GM18520 (cell line): ENCODE results near the gene ECT2L.
A peak's percentile ranks its signal among the peaks of the same experiment; 100 is the strongest.

Experiments used
- ATAC-seq: cut with Tn5 transposase; IDR thresholded peaks from one replicate; pipeline ENCODE4 v1.9.1; 2021; ENCODE audit not compliant: unreplicated experiment

The ECT2L gene

DNA sequence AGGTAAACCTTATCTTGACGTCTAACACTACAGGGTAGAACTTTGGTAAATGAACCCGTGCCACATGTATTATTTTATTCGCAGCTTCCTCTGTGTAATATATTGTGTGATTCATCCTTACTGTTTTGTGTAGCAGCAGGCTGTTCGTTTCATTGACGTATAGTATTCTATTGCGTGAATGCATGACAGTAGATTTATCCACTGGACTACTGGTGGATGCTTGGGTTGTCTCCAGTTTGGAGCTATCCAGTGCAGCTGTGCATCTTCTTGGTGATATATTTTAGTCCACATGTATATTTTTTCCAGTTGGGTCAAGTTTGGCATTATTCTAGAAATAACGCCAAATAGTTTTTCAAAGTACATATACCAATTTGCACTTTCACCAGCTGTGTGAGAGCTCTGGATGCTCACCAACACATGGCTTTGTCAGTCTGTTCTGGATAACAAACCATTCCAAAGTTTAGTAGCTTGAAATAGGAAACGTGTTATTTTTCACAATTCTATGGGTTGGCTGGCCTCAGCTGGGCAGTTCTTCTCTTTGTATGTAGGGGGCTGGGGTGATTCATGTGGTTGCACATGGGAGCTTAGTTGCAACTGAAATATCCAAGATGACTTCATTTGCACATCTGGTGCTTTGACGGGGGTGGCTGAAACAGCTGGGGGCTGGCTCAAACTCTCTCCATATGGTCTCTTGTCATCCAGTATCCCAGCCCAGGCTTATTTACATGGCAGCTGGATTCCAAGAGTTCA lies 9.3 kb downstream of the ECT2L start:
- ATAC-seq = no peak

DNA sequence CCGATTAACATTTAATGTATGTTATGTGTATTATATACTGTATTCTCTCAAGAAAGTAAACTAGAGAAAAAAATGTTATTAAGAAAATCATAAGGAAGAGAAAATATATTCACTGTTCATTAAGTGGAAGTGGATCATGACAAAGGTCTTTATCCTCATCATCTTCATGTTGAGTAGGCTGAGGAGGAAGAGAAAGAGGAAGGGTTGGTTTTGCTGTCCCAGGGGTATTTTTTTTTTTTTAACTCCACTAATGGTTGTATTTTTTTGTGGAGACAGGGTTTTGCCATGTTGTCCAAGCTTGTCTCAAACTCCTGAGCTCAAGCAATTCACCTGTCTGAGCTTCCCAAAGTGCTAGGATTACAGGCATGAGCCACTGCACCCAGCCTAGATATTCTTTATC lies 11.0 kb downstream of the ECT2L start:
- no peak for ATAC-seq

DNA sequence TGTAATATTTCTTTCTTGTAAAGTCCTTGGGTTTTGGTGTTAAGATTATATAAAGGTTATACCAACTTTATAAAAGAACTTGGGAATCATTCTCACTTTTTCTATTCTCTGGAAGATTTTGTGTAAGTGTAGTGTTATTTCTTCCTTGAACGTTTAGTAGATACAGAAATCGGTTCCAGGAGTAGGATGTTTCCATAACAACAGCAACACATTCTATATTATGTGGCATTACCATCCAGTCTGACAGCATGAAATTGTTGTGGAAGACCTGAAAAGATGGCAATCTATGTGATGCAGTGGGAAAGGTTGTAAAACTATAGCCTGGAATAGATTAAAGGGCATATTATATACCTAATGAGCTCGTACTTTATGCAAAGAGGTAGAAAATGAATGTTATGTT lies 13.8 kb downstream of the ECT2L start:
- no peak for ATAC-seq

DNA sequence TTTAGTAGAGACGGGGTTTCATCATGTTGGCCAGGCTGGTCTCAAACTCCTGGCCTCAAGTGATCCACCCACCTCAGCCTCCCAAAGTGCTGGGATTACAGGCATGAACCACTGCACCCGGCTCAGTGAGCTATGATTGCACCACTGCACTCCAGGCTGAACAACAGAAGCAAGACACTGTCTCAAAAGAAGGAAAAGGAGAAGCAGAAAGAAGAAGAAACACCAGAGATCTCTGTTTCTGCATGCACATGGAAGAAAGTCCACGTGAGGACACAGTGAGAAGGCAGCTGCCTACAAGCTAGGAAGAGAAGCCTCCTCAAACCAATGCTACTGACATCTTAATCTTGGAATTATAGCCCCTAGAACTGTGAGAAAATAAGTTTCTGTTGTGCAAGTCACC lies 16.0 kb downstream of the ECT2L start:
- ATAC-seq = no peak

DNA sequence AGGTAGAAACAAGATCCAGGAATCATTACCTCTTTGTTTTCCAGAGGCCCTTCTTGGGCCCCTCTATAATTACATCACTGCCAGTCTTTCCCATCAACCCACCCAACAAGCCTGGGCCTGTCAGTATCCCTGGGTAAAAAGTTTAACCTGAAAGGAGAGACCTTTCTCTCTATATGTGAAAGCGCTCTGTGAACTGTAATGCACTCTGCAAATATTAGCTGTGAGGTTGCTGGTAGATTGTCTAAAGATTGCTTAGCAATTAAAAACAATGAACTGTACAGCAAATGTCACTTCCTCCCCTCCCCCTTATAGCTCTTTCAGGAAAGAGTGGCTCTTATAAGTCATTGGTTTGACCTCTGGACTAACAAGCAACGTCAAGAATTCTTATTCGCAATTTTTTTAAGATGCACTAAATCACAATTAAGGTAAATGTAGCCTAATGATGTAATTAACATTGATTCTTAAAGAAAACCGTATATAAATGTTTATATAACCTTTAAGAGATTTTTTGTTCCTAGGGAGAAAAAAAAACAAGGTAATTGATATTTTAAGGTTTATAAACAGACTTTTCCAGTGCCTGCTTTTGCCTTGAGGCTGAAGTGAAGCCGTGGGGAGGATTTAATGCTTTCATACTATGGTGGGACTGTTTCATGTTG lies 18.4 kb downstream of the ECT2L start:
- no peak for ATAC-seq

DNA sequence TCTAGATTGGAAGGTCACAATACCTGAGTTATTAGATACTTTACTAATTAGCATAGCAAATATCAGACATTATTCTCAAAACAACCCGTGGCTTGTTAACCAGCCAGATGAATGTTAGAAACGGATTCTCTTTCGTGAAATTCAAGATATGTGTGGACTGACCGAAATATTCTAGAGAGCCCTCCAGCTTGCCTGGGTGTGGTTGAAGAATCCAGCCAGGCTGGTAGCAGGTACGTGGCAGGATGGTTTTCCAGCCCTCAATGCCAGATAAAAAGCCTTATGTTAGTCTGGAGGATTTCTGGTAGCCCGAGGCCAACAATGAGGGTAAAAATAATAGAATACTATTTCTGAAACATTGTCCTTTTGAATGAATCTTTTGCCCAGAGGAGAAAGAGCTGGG lies 19.3 kb downstream of the ECT2L start:
- no peak for ATAC-seq

DNA sequence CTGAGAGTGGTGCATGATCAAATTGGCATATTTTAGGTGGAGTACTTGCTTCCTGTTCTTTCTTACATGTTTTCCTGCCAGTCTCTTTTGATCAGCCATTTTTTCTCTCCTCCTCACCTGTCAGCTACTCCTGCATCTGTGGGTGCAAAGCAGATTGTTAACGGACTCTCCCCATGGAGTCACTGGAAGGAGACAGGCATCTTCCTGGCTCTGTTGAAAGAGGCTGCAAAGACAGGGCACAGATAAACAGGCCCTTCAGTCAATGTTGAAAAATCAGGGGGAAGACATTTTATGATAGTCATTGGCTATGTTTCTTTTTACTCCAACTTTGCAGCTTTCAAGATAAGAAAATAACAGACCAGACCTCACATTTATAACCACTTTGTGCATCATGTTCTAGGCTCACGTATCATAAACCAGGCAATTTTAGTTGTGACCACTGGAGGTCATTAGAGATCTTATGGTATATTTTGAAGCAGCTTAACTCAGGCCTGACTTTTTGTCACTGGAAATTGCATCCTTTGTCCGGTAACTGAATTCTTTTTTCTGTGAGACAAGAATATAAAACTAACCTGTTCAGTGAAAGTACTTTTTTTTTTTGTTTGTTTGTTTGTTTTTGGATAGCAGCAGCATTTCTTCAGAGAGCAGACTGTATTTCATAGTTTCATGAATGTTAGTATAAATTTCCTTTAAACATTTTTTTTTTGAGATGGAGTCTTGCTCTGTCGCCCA lies 20.1 kb downstream of the ECT2L start:
- peak; percentile 64 for ATAC-seq

DNA sequence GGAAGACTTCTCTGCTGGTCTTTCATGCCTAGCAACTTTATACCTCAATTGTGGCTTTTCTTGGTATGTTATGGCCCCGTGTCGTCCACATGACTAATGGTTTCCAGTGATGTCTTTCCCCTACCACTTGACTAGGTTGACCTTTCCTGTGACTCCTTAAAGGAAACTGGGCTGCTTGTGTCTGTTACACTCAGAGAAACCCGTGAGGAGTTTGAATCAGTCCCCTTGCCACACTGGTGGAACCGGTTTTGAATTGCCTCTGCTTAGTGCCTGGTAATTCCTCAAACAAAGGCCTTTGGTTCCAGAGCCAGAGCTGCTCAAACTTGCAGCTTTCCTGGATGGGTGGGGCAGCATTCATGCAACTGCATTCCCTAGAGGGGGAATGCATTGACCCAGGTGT lies 21.9 kb downstream of the ECT2L start:
- no peak for ATAC-seq

DNA sequence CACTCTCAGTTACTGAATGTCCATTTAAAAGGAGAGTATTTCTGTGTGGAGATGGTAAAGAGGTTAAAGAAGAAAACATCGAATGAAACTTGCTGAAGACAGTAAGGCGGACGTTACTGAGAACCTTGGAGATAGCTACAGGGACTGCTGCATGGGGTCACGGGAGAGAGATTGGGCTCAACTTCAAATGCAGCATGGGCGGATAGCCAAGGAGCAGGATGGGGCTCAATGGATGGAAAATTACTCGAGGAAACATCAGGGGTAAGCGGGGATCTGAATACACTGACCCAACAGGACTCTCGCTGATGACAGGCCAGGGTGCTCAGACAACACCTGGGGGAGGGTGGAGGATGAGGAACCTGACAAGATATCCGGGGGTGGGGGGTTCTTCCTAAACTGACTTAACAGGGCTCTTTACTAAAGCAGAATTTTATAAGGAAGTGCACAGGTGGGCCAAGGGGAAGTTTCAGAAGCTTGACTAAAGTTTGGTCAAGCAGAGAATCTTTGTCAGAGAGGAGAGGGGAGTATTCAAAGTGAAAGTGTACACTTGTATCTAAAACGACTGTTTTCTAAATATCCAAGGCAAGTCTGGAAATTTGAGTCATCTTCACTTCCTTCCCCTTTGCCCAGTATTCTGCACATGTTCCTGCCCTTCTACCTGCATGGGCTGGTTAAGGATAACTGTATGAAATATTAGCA lies 22.8 kb downstream of the ECT2L start:
- no peak for ATAC-seq

DNA sequence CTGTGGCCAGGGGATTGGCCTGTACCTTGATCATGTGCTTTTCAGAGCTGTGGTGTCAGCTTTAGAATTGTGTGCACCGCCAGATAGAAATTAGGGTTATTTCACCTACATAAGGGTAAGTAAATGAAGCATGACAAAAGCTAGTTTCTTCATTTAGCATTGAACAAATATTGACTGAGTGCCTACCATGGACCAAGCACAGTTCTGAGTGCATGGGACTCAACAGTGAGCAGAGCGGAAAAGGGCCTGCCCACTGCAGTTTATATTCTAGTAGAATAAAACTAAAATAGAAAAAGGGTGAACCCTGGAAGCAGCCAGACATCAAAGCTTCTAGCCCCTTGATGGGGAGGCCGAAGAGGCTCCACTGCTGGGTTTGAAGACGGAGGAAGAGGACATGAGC lies 25.6 kb downstream of the ECT2L start:
- no peak for ATAC-seq

DNA sequence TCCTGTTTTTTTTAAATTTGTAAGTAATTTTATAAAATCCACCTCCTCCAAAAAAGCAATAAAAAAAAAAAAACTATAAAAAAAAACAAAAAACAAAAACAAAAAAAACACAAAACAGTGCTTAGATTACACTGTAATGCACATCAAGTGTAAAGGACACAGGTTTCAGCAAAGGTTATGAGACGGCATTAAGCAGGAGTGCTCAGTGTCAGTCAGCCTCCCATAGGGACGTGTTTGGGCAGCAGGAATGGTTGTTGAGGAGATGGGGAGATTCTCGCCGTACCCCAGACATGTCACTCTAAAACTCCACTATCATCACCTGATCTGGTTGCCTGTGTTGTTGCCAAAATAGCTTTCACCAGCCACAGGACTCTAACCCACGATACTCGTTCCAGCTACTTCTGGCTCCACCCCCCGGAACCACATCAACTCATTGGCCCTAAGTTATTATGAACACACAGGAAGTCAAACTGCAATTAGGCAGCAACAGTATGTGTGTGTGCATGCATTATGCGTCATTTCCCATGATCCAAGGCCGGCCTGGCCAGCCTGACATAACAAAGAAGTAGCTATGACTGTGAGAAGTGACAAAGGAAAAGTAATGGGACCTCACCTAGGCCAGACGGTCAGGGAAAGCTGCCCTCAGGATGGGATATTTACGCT lies 28.7 kb downstream of the ECT2L start:
- no peak for ATAC-seq

DNA sequence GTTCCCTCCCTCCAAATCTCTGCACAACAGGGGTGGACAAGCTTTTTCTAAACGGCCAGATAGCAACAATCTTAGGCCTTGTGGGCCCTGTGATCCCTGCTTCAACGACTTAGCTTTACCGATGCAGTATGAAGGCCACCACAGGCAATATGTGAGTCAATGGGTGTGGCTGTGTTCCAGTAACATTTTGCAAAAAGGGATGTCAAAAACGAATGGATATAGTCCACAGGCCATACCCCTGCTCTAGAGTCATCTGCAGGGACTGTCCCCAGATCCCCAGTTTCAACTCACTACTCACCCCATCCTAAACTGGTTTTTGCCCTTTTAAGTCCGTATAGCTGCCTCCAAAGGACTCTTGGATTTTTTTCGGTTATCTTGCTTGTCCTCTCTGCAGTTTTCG lies 34.4 kb downstream of the ECT2L start:
- no peak for ATAC-seq

DNA sequence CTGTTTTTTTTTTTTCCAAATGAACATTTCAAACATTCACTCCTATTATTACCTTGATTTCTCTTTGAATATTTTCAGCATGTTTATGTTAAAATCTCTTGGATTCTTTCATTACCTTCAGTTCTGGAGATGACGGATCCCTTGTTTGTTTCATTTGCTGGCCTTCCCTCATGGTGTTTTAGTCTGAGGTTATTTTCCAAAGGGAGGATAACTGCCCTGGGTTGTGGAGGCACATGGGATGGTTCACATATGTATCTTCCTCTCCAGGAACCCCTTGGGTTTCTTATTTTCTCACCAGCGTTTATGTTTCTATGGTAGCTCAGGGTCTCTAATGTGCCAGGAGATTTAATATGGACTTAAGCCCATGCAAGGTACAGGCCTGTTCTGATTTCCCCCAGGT lies 36.3 kb downstream of the ECT2L start:
- ATAC-seq = no peak

DNA sequence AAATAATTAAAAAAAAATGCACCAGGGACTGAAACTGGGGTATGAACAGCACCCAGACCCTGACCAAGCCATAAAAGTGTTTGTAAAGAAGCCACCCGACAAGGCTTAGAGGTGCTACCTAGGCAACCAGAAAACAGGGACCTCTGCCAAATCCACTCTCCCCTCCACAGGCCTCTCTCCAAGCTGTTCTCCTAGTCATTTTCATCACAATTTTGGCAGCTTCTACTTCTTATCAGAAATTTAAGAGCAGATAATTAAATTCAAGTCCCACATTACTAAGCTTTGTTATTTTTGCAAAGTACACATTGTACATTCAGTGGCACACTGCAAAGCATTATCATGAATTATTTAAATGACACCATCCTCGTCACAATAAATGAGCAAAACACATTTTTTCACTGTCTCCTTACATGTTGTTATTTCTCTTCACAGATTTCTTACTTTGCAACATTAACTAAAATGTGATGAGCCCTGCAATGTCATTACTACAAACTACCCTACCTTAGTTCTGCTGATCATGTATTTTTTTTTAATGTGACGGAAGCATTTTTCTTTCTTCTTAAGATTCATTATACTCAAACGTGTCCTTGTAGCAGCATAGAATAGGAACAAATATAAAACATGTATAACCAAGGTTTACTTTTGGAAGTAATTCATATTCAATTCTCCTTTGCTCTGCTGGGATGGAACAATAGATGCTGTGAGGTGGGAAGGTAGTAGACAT lies 38.1 kb downstream of the ECT2L start:
- no peak for ATAC-seq

DNA sequence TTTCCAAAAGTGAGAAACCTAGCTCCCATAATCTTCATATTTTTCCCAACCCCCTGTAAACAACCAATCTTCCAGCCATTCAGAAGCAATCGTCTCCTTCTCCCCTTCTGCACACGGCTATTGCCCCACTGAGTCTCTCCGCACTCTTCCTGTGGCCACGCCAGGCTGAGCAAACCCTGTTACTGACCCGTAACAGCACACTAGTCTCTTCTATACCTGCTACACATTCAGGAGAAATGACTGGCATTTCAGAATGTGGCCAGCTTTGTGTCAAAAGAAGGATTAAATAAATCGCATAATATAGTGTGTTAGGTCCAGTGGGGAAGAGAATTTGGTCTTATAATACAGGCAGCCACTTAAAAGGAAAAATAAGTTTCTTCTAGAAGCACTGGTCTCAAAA lies 41.4 kb downstream of the ECT2L start:
- ATAC-seq = no peak

DNA sequence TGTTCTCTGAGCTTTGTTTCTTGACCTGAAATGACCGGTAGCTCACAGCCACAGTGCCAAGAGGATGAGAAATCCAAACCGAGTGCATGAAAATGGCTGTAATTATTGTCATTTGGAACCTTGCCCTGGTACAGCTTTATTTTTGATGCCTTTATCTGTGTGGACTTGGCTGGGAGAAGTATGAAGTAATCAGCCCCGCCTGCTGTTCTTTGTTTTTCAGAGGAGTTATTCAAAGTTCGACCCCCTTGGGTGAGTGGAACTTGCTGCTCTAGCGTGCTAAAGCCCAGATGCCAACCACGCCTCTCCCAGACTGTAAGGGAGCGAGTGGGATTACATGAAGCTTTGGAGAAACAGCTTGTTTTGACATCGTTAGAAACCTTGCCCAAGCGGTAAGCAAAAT lies 48.3 kb downstream of the ECT2L start:
- no peak for ATAC-seq

DNA sequence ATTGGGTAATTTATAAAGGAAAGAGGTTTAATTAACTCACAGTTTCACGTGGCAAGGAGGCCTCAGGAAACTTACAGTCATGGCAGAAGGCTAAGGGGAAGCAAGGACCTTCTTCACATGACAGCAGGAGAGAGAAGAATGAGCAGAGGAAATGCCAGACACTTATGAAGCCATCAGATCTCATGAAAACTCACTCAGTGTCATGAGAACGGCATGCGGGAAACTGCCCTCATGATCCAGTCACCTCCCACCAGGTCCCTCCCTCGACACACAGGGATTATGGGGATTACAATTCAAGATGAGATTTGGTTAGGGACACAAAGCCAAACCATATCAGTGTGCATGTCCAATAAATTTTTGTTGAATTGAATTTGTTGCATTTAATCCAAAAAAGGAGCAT lies 52.0 kb downstream of the ECT2L start:
- ATAC-seq = no peak

DNA sequence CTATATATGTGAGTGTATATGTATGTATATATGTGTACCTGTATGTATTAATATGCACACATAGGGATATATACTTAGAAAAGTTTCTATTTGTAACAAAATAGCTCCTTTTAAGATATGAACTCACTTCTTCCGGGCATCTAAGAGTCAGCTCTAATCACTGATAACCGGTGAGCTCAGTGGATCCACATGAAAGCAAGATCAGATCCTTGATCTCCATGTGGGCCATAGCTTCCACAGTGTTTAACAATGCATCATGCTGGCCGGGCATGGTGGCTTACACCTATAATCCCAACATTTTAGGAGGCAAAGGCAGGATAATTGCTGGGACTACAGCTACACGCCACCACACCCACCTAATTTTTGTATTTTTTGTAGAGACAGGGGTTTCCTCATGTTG lies 52.6 kb downstream of the ECT2L start:
- ATAC-seq = no peak

DNA sequence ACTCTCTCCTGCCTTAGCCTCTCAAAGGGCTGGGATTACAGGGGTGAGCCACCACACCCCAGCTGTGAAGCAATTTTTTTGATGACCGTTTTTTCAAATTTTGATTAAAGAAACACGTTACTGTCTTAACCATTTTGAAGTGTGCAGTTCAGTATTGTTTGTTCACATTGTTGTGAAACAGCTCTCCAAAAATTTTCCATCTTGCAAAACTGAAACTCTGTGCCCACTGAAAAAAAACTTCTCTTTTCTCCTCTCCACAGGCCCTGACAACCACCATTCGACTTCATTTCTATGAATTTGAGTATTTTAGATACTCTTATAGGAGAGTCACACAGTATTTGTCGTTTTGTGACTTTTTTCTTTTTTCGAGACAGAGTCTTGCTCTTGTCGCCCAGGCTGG lies 53.9 kb downstream of the ECT2L start:
- ATAC-seq = no peak

DNA sequence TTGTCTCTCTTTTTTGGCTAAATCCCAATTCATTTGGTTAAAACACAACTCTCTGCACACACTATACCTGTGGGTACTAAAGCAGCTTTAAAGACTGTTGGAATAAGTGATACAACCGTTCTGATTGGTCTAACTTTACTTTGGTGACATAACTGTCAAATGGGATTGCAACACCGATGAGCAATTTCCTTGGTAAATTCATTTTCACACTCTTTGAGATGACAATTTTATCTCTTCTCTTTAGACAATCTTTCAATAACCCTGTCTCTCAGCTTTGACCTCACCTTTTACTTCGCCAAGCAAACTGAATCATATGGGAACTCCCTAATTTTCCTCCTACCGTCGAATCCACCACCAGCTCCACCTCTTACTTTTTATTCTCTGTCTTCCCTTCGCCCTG lies 60.8 kb downstream of the ECT2L start:
- ATAC-seq = no peak

DNA sequence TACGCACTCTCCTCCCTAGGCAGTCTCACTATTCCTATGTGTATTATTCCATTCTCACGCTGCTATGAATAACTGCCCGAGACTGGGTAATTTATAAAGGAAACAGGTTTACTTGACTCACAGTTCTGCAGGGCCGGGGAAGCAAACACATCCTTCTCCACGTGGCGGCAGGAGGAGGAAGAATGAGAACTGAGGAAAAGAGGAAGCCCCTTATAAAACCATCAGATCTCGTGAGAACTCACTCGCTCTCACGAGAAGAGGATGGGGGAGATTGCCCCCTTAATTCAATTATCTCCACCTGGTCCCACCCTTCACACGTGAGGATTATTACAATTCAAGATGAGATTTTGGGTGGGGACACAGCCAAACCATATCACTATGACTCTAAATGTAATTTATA lies 61.9 kb downstream of the ECT2L start:
- no peak for ATAC-seq
